Thyroid gland (tissue), 4 donors: ENCODE results near the gene HAUS1.

Experiments used
- CTCF ChIP-seq, 6 experiments: fragments of 200-600 bp in 3 of 6; fragments of 450-650 bp in 3 of 6; sonication (generic) in 3 of 6; IDR thresholded peaks; one replicate each; pipeline ENCODE4 v1.5.1; 2016 to 2019; ENCODE audit warnings: antibody characterized with exemption in 6 of 6, mild to moderate bottlenecking in 2 of 6, inconsistent platforms in 1 of 6, moderate library complexity in 1 of 6
- POLR2A ChIP-seq, 2 donors: fragments of 450-650 bp; IDR thresholded peaks; one replicate each; pipeline ENCODE4 v1.6.1; 2017; ENCODE audit warnings: antibody characterized with exemption in 2 of 2, mild to moderate bottlenecking in 2 of 2, moderate library complexity in 1 of 2

- TF ChIP-seq CTCF (IDR thresholded peaks at IDR 0.05) (no peak), POLR2A (IDR thresholded peaks at IDR 0.05) (no peak)
Measured at GRCh38 chr18:46054956-46055837, 49.0 kb upstream of the HAUS1 start.
